SK-N-SH (cell line): ENCODE measurements around the gene ARHGEF7. TPM values are rescaled to one million over a fixed set of nuclear protein-coding genes. Genes with fewer than 3 reads are reported as not detected.

Source experiments
- CTCF ChIA-PET: fragments of 300-600, 350-600 bp; formaldehyde crosslinking; extraction: SDS; loops from one replicate; lab custom pipeline; 2021; lab: Yijun Ruan, JAX
- POLR2A ChIA-PET: fragments of 350-600 bp; sonication (Branson Sonifier 250); formaldehyde crosslinking; extraction: SDS; loops from one replicate; lab custom pipeline; 2020; ENCODE audit warnings: antibody characterized with exemption, inconsistent platforms; lab: Yijun Ruan, JAX
- DNase-seq: peaks from one replicate; pipeline ENCODE4 v3.0.0; 2012
- H2AFZ ChIP-seq: fragments of 200-600 bp; sonication (generic); 2 replicates; pipeline ENCODE4 v1.8.1; 2016; ENCODE audit warnings: antibody characterized with exemption, mild to moderate bottlenecking, low read depth
- H3F3A ChIP-seq: fragments of 200-600 bp; sonication (generic); replicated peaks from 2 replicates; pipeline ENCODE3; 2016; ENCODE audit warnings: antibody characterized with exemption, mild to moderate bottlenecking; ENCODE audit not compliant: insufficient read depth
- H3K27ac ChIP-seq, 2 experiments: fragments of 200-500 bp in 1 of 2; fragments of 200-600 bp in 1 of 2; sonication (Bioruptor generic) in 1 of 2; sonication (generic), shearing (Covaris generic) in 1 of 2; 2 replicates each; pipeline versions ENCODE4 v1.5.1 to v1.6.1; 2014 to 2016; ENCODE audit warnings: low read depth in 2 of 2, inconsistent platforms in 1 of 2, low read length in 1 of 2, mild to moderate bottlenecking in 1 of 2, mixed read lengths in 1 of 2
- H3K27me3 ChIP-seq: fragments of 200-600 bp; sonication (generic), shearing (Covaris generic); 2 replicates; pipeline ENCODE4 v1.6.1; 2016; ENCODE audit warnings: mixed run types; ENCODE audit not compliant: insufficient read depth
- H3K36me3 ChIP-seq, 2 experiments: fragments of 200-500 bp in 1 of 2; fragments of 200-600 bp in 1 of 2; sonication (Bioruptor generic) in 1 of 2; sonication (generic) in 1 of 2; replicated peaks in 1 of 2; 2 replicates each; pipeline versions ENCODE3 to v1.5.1; 2014 to 2016; ENCODE audit warnings: low read length in 1 of 2, mild to moderate bottlenecking in 1 of 2; ENCODE audit not compliant: insufficient read depth in 2 of 2, control insufficient read depth in 1 of 2
- H3K4me1 ChIP-seq, 2 experiments: fragments of 200-500 bp in 1 of 2; fragments of 200-600 bp in 1 of 2; sonication (Bioruptor generic) in 1 of 2; sonication (generic), shearing (Covaris generic) in 1 of 2; 2 replicates each; pipeline versions ENCODE4 v1.5.1 to v1.6.1; 2014 to 2016; ENCODE audit warnings: low read depth in 1 of 2, low read length in 1 of 2, mixed run types in 1 of 2; ENCODE audit not compliant: insufficient read depth in 2 of 2, control insufficient read depth in 1 of 2
- H3K4me2 ChIP-seq: fragments of 200-600 bp; sonication (generic), shearing (Covaris generic); 2 replicates; pipeline ENCODE4 v1.6.1; 2017; ENCODE audit warnings: mixed run types
- H3K4me3 ChIP-seq, 2 experiments: fragments of 200-500 bp in 1 of 2; fragments of 200-600 bp in 1 of 2; sonication (Bioruptor generic) in 1 of 2; sonication (generic), shearing (Covaris generic) in 1 of 2; 2 replicates each; pipeline versions ENCODE4 v1.5.1 to v1.8.1; 2014 to 2016; ENCODE audit warnings: low read depth in 2 of 2, inconsistent platforms in 1 of 2, low read length in 1 of 2, mild to moderate bottlenecking in 1 of 2, mixed read lengths in 1 of 2, moderate library complexity in 1 of 2
- H3K79me2 ChIP-seq: fragments of 200-600 bp; sonication (generic); 2 replicates; pipeline ENCODE4 v1.8.1; 2017; ENCODE audit warnings: mild to moderate bottlenecking; ENCODE audit not compliant: insufficient read depth
- H3K9ac ChIP-seq: fragments of 200-600 bp; sonication (generic); 2 replicates; pipeline ENCODE4 v1.6.1; 2017; ENCODE audit warnings: mixed run types
- H3K9me2 ChIP-seq: fragments of 200-600 bp; sonication (generic); 2 replicates; pipeline ENCODE4 v1.6.1; 2017; ENCODE audit warnings: mixed run types
- H3K9me3 ChIP-seq: fragments of 200-600 bp; sonication (generic); 2 replicates; pipeline ENCODE4 v1.6.1; 2017; ENCODE audit warnings: mixed run types, mild to moderate bottlenecking, moderate library complexity
- H4K20me1 ChIP-seq: fragments of 200-600 bp; sonication (generic); 2 replicates; pipeline ENCODE4 v1.6.1; 2017; ENCODE audit warnings: mild to moderate bottlenecking, mixed run types; ENCODE audit not compliant: insufficient read depth
- CTCF ChIP-seq: fragments of 200-600 bp; sonication (generic); IDR thresholded peaks from 2 replicates; pipeline ENCODE4 v1.6.1; 2017; ENCODE audit warnings: antibody characterized with exemption, mild to moderate bottlenecking, moderate library complexity
- ELF1 ChIP-seq: IDR thresholded peaks from 2 replicates; pipeline ENCODE4 v1.4.0; 2012
- EZH2phosphoT487 ChIP-seq: fragments of 200-600 bp; sonication (generic); IDR thresholded peaks from 2 replicates; pipeline ENCODE4 v1.6.1; 2017; ENCODE audit warnings: low read depth, mixed run types, mild to moderate bottlenecking, antibody characterized with exemption, moderate library complexity, borderline replicate concordance
- FOSL2 ChIP-seq: IDR thresholded peaks from 2 replicates; pipeline ENCODE4 v1.4.0; 2012; ENCODE audit warnings: low read depth, mild to moderate bottlenecking, moderate library complexity, borderline replicate concordance
- GATA2 ChIP-seq: sonication (generic); formaldehyde crosslinking; IDR thresholded peaks from 2 replicates; pipeline ENCODE4 v1.5.0; 2020; ENCODE audit warnings: mild to moderate bottlenecking, missing genetic modification reagents
- JUND ChIP-seq: IDR thresholded peaks from 2 replicates; pipeline ENCODE4 v1.4.0; 2012
- MXI1 ChIP-seq: IDR thresholded peaks from 2 replicates; pipeline ENCODE4 v1.6.1; 2012; ENCODE audit warnings: mild to moderate bottlenecking, low read depth, low read length, improper control_type of control experiment
- NFIC ChIP-seq: IDR thresholded peaks from 2 replicates; pipeline ENCODE4 v1.4.0; 2012; ENCODE audit warnings: borderline replicate concordance
- RFX5 ChIP-seq: IDR thresholded peaks from 2 replicates; pipeline ENCODE4 v1.6.1; 2012; ENCODE audit warnings: mild to moderate bottlenecking, improper control_type of control experiment, low read length
- RXRA ChIP-seq: IDR thresholded peaks from 2 replicates; pipeline ENCODE4 v1.4.0; 2012; ENCODE audit warnings: low read depth, mild to moderate bottlenecking, borderline replicate concordance
- SIN3A ChIP-seq: IDR thresholded peaks from 2 replicates; pipeline ENCODE4 v1.6.1; 2012; ENCODE audit warnings: low read depth, mild to moderate bottlenecking, low read length, moderate library complexity, borderline replicate concordance
- SMC3 ChIP-seq: IDR thresholded peaks from 2 replicates; pipeline ENCODE4 v1.6.1; 2012; ENCODE audit warnings: low read depth, low read length, improper control_type of control experiment
- TEAD4 ChIP-seq: IDR thresholded peaks from 2 replicates; pipeline ENCODE4 v1.4.0; 2012; ENCODE audit warnings: mild to moderate bottlenecking, borderline replicate concordance; ENCODE audit not compliant: insufficient read depth
- whole genome bisulfite sequencing: methylation state at CpG from one replicate; pipeline ENCODE4 v1.1.6; 2017; ENCODE audit warnings: low lambda C conversion rate; 5-methylcytosine and 5-hydroxymethylcytosine counted together
- polyA plus RNA-seq, 3 experiments: library from polyadenylated mRNA; depleted of rRNA; stranded (reverse); fragments of >200 nt; gene quantifications; 2 replicates each; pipeline ENCODE4 v1.2.3, GENCODE V29; 2012
- TF ChIP-seq, protein P1 (sequence below): IDR thresholded peaks from 2 replicates; pipeline ENCODE4 v1.4.0; 2012; ENCODE audit warnings: low read depth
- TF ChIP-seq, protein P2 (sequence below): IDR thresholded peaks from 2 replicates; pipeline ENCODE4; 2012
- TF ChIP-seq, protein P3 (sequence below): IDR thresholded peaks from 2 replicates; pipeline ENCODE4 v1.4.0; 2012; ENCODE audit warnings: low read depth, borderline replicate concordance

The ARHGEF7 gene
- polyA plus RNA-seq, 1 of the 3 experiments (the other 2 are of a cell fraction) = 21.6 TPM

DNA sequence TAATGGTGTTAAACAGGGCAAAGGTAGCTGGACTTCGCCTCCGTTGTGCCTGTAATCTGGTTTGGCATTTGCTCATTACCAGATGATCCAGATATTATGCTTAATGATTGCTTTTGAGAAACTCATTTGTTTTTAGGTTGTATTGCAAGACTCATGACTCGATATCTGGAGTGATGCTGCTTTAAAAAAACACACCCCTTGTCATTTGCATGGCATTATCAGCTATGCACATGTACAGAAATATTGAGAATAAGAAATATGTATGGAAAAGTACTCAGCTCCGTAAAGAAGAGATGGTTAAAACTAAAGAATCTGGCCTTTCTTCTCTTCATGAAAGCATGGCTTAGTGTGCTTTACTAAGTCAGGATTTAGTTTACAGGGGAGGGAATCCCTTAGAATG, 95.0 kb downstream of the ARHGEF7 start:
- Histone ChIP-seq H3K27me3 (no peaks in the 10 kb centered on the region), H3K9me3 (no peaks in the 10 kb centered on the region), H3K9me2 (no peaks in the 10 kb centered on the region), H3K27ac (peak overlapping the region; percentile 60 to 71), H3F3A (no peaks in the 10 kb centered on the region), H3K79me2 (peaks cover 90% of the 10 kb centered on the region), H3K4me3 (peak overlapping the region in 1 of 2 experiments; percentile 21; a peak in 2 of 4 replicates), H3K36me3 (peaks cover 0 to 4% of the 10 kb centered on the region in 2 experiments)
- CTCF ChIA-PET = no interaction called here
- TF ChIP-seq SMC3 = no peak
- TF ChIP-seq SIN3A = no peak
- no peak for TF ChIP-seq RXRA
- TF ChIP-seq NFIC = no peak
- no peak for TF ChIP-seq ELF1
- TF ChIP-seq EZH2phosphoT487 = no peak
- no peak for TF ChIP-seq TEAD4
- TF ChIP-seq, protein P1, sequence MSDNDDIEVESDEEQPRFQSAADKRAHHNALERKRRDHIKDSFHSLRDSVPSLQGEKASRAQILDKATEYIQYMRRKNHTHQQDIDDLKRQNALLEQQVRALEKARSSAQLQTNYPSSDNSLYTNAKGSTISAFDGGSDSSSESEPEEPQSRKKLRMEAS = no peak
- no peak for TF ChIP-seq GATA2
- no peak for TF ChIP-seq RFX5
- no peak for TF ChIP-seq FOSL2
- TF ChIP-seq MXI1 = no peak
- TF ChIP-seq, all 33 proteins: peak for 0
- Histone ChIP-seq H3K9ac (no peak overlapping the region), H2AFZ (no peak overlapping the region), H4K20me1 (peaks cover 45% of the 10 kb centered on the region), H3K4me1 (peaks cover 18 to 30% of the 10 kb centered on the region in 2 experiments; a peak in 3 of 4 replicates), H3K4me2 (peak overlapping the region; percentile 48)
- WGBS = 77% methylated on average over 4 of the region's 4 CpGs
- POLR2A ChIA-PET = no interaction called here
- no peak for DNase-seq

DNA sequence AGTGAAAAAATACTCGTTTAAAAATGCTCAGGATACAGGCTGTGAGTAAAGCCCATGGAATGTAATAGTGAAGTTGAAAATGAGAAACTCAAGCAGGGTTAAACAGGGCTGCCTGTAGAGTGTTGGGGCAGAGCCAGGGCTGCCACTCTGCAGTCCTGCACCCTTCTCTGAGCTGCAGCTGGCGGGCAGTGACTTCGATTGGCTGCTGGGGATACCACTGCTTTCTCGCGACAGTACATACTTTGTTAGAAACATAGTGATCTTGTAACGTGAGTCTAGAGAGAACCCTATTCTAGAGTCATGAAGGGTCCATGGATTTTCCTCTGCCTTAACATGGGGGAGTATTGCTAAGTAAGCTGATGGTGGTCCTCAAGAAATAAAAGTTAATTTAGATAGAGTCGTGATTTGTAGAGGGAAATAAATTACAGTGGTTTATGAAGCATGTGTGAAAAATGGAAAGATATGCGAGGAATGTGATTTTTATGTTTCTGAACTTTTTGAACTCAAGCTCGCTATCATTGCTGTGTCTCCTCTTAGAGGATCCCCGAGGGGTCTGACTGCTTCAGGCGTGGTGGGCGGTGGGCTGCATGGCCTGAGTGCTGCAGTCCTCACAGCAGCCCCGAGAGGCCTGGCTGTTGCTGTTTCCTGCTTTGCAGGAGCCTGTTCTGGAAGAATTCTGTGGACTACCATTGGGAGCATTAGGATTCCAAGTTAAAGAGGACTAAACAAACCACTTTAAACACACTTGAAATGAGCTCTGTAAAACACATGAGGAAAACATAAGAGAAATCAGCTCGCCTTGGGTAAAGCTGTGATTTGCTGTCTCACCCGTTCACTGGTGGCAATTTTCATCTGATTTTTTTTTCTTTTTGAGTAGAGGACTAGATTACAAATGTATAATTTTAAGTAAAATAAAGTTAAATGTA, 95.7 kb downstream of the ARHGEF7 start:
- Histone ChIP-seq H3K4me1 (peaks cover 18 to 30% of the 10 kb centered on the region in 2 experiments; a peak in 3 of 4 replicates), H3K27ac (peak overlapping the region; percentile 60 to 71), H3K9ac (no peak overlapping the region), H3K9me3 (no peaks in the 10 kb centered on the region), H3K27me3 (no peaks in the 10 kb centered on the region), H3K4me3 (peak overlapping the region in 1 of 2 experiments; percentile 21; a peak in 1 of 4 replicates), H3K9me2 (no peaks in the 10 kb centered on the region), H3F3A (no peaks in the 10 kb centered on the region), H3K4me2 (peak overlapping the region; percentile 48), H4K20me1 (peaks cover 46% of the 10 kb centered on the region), H3K36me3 (peaks cover 0 to 4% of the 10 kb centered on the region in 2 experiments), H2AFZ (no peak overlapping the region), H3K79me2 (peaks cover 89% of the 10 kb centered on the region)
- ChIA-PET CTCF (interaction anchor here (0.6 to 1.4 kb wide), 5 partner anchors 10 to 879 kb away, joined by 3 to 4 read pairs (median 3); no protein-coding TSS in a partner anchor), POLR2A (interaction anchor here (1.0 kb wide), 1 partner anchor 8 kb away, joined by 3 read pairs; no protein-coding TSS in a partner anchor)
- no peak for TF ChIP-seq CTCF
- peak; percentile 41 for TF ChIP-seq JUND
- TF ChIP-seq NFIC = peak; percentile 64
- TF ChIP-seq TEAD4 = 0 out of 2 replicates have a peak, but pooled peaks have one; percentile 18
- TF ChIP-seq, protein P2, sequence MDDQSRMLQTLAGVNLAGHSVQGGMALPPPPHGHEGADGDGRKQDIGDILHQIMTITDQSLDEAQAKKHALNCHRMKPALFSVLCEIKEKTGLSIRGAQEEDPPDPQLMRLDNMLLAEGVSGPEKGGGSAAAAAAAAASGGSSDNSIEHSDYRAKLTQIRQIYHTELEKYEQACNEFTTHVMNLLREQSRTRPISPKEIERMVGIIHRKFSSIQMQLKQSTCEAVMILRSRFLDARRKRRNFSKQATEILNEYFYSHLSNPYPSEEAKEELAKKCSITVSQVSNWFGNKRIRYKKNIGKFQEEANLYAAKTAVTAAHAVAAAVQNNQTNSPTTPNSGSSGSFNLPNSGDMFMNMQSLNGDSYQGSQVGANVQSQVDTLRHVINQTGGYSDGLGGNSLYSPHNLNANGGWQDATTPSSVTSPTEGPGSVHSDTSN = peak; percentile 58
- TF ChIP-seq, protein P3, sequence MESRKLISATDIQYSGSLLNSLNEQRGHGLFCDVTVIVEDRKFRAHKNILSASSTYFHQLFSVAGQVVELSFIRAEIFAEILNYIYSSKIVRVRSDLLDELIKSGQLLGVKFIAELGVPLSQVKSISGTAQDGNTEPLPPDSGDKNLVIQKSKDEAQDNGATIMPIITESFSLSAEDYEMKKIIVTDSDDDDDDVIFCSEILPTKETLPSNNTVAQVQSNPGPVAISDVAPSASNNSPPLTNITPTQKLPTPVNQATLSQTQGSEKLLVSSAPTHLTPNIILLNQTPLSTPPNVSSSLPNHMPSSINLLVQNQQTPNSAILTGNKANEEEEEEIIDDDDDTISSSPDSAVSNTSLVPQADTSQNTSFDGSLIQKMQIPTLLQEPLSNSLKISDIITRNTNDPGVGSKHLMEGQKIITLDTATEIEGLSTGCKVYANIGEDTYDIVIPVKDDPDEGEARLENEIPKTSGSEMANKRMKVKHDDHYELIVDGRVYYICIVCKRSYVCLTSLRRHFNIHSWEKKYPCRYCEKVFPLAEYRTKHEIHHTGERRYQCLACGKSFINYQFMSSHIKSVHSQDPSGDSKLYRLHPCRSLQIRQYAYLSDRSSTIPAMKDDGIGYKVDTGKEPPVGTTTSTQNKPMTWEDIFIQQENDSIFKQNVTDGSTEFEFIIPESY = no peak
- TF ChIP-seq FOSL2 = peak; percentile 35; the same call in 1 of the 2 replicates
- DNase-seq = no peak
- WGBS = 72% methylated on average over 15 of the region's 15 CpGs
